LNCaP clone FGC (cell line): ENCODE results near the gene RPA3.
"Not testable (repeated sequence)": the region's sequence is repeated elsewhere in the genome, so short reads cannot be mapped to it uniquely, and the experiment has no call there.

ENCODE experiments used
- DNase-seq: peaks from one replicate; pipeline ENCODE4 v3.0.0-alpha.2; 2011; ENCODE audit warnings: low read depth
- H3K4me3 ChIP-seq: 2 replicates; pipeline ENCODE4 v1.5.1; 2011; ENCODE audit warnings: mild to moderate bottlenecking, low read depth, low read length, control low read depth
- TF ChIP-seq, protein P1 (sequence below): IDR thresholded peaks from 2 replicates; pipeline ENCODE4 v1.5.1; 2012; ENCODE audit warnings: mild to moderate bottlenecking; ENCODE audit not compliant: control insufficient read depth, insufficient read depth; ENCODE audit errors: extremely low read depth

The RPA3 gene

DNA sequence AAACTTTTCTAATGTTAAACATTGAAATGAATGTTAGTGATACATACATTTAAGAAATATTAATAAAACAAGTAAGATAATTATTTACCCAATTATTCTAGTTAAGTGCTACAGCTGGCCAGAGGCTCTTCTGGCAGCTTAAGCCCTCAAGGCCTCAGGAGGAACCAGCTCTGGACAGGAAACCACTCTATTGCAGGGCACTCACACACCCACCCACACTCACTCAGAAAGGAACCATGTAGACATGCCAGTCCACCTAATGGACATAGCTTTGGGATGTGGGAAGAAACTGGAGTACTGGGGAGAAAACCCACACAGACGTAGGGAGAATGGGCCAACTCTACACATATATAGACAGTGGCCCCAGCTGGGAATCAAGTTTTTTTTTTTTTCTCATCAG, 49.7 kb downstream of the RPA3 start:
- TF ChIP-seq, protein P1, sequence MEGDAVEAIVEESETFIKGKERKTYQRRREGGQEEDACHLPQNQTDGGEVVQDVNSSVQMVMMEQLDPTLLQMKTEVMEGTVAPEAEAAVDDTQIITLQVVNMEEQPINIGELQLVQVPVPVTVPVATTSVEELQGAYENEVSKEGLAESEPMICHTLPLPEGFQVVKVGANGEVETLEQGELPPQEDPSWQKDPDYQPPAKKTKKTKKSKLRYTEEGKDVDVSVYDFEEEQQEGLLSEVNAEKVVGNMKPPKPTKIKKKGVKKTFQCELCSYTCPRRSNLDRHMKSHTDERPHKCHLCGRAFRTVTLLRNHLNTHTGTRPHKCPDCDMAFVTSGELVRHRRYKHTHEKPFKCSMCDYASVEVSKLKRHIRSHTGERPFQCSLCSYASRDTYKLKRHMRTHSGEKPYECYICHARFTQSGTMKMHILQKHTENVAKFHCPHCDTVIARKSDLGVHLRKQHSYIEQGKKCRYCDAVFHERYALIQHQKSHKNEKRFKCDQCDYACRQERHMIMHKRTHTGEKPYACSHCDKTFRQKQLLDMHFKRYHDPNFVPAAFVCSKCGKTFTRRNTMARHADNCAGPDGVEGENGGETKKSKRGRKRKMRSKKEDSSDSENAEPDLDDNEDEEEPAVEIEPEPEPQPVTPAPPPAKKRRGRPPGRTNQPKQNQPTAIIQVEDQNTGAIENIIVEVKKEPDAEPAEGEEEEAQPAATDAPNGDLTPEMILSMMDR = no peak
- no peak overlapping the region for H3K4me3 ChIP-seq
- no peak for DNase-seq

GRCh38 chr7:7667187-7667586, 51.2 kb downstream of the RPA3 start:
- no peak for DNase-seq
- TF ChIP-seq, protein P1 = no peak
- H3K4me3 ChIP-seq = no peak overlapping the region

DNA sequence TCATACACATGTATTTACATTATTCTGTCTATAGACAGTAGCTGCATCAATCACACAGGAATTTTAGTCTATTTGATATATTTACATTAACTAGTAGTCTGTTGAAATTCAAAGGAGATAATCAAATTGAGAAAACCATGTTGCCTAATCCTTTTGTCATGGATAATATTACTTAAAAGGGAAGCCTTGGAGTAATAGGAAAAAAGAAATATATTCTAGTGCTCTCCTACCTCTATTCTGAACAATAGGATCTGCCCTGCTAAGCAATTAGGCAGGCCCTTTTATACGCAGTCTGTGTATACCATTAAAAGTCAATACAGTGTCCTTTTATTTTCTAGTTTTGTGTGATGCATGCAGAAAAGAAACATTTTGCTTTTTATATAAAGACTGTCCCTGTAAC, 53.4 kb downstream of the RPA3 start:
- no peak overlapping the region for H3K4me3 ChIP-seq
- no peak for DNase-seq
- TF ChIP-seq, protein P1 = no peak

DNA sequence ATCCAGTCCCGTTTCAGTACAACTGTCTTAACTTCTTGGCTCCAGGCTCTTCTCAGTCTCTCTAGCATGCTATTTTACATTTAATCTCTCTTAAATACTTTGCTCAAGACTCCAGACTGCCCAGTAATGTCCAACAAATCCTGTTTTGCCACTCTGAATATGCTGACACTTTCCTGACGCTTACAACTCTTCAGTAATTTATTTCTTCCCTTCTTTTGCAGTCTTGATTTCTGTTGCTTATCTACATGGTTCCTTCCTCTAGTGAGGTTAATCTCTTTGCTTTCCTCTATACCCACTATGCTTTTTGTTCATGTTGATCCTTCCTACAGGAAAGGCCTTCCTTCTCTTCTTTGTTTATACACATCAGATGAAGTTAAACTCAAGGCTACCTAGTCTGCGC, 54.1 kb downstream of the RPA3 start:
- TF ChIP-seq, protein P1 = no peak
- no peak overlapping the region for H3K4me3 ChIP-seq
- no peak for DNase-seq

- no peak for DNase-seq
- no peak overlapping the region for H3K4me3 ChIP-seq
- TF ChIP-seq, protein P1 = peak; percentile 59
Observed at GRCh38 chr7:7662527-7662926, 55.9 kb downstream of the RPA3 start.

DNA sequence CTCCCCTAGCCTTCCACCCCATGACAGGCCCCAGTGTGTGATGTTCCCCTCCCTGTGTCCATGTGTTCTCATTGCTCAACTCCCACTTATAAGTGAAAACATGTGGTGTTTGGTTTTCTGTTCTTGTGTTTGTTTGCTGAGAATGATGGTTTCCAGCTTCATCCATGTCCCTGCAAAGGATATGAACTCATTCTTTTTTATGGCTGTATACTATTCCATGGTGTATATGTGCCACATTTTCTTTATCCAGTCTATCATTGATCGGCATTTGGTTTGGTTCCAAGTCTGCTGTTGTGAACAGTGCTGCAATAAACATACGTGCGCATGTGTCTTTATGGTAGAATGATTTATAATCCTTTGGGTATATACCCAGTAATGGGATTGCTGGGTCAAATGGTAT, 61.9 kb downstream of the RPA3 start:
- not testable (repeated sequence) for DNase-seq, H3K4me3 ChIP-seq

DNA sequence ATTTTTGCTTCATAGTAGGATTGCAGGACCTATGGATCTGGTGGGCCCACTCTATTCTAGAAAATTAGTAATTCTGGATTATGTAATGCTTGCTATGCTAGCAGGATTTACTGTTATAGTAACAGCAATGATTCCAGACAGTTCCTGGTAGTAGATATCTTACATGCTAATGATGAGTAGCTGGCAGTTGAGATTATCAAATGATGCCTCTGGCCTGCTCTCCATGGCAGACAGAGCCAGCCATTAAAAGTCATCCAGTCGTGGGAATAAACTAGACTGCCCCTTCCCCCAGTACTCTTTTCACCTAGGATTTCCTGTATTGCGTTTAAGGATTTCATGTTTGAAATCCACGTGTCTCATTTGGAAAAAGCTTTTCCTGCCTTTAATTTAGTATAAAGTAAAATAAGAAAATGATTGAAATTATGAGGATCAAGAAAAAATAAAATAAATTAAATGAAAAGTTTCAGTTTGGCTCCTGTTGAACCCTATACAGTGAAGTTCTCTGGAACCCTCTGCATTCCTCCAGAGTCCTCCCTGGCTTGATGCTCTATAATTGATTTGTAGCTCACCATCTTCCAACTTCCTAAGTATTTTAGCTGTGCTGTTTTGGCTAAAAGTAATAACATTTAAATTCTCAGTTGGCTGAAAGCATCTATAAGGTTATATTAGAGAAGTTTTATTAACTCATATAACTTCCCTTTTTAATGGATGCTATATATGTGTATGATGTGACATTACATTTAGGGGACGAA, 63.3 kb downstream of the RPA3 start:
- TF ChIP-seq, protein P1 = no peak
- DNase-seq = no peak
- no peak overlapping the region for H3K4me3 ChIP-seq
